Esophagus muscularis mucosa (tissue), 4 donors: Measurements from ENCODE around the gene SLC41A1.

Source experiments
- CTCF ChIP-seq, 3 experiments: fragments of 200-600 bp in 2 of 3; fragments of 450-650 bp in 1 of 3; sonication (generic) in 2 of 3; IDR thresholded peaks; one replicate each; pipeline ENCODE4 v1.5.1; 2017 to 2019; ENCODE audit warnings: antibody characterized with exemption in 3 of 3, mild to moderate bottlenecking in 2 of 3, moderate library complexity in 1 of 3
- EP300 ChIP-seq: sonication (generic); formaldehyde crosslinking; IDR thresholded peaks from one replicate; pipeline ENCODE4 v1.6.1; 2017; ENCODE audit warnings: antibody characterized with exemption
- POLR2A ChIP-seq: fragments of 450-650 bp; IDR thresholded peaks from one replicate; pipeline ENCODE4 v1.6.1; 2017; ENCODE audit warnings: antibody characterized with exemption, moderate library complexity, mild to moderate bottlenecking, low read depth
- POLR2AphosphoS5 ChIP-seq, 2 donors: sonication (generic); formaldehyde crosslinking; IDR thresholded peaks; one replicate each; pipeline ENCODE4 v1.6.1; 2017; ENCODE audit warnings: antibody characterized with exemption in 2 of 2

GRCh38 chr1:205849619-205850355 is 36.8 kb upstream of the SLC41A1 start, which contains the start of gene PM20D1:
- TF ChIP-seq POLR2A = no peak
- TF ChIP-seq CTCF (IDR thresholded peaks at IDR 0.05) = no peak
- TF ChIP-seq POLR2AphosphoS5 (IDR thresholded peaks at IDR 0.05) = peak; percentile 54 to 73
- no peak for TF ChIP-seq EP300
